ENCODE data around the gene ANKRD24.
A peak's percentile ranks its signal among the peaks of the same experiment; 100 is the strongest.

ANKRD24 gene

DNA sequence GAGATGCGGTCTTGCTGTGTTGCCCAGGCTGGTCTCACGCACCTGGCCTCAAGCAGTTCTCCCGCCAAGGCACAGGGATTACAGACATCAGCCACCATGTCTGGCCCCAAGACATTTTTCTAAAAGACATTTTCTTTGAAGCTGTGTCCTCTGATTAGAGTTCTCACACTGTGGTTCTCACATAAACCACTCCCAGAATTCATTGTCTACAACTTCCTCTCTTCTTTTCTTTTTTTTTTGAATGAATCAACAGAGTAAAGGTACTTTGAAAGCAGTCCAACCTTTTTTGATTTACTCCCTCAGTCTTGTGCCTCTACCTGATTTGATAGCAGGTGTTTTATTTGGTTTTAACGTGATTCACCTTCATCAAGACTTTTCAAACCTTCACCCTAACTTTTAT, 82.3 kb downstream of the ANKRD24 start:
- Histone ChIP-seq H3K18ac (ENCODE audit: low read length) (no peak overlapping the region), H2BK120ac (ENCODE audit: insufficient read depth, low read length, poor library complexity) (no peak overlapping the region), H2BK5ac (ENCODE audit: low read depth, low read length, poor library complexity) (no peak overlapping the region), H3K23ac (ENCODE audit: low read length) (no peak overlapping the region), H3K9ac (ENCODE audit: low read length) (no peak overlapping the region), H3K79me2 (ENCODE audit: control insufficient read depth, insufficient read depth, low read length, poor library complexity) (no peaks in the 10 kb centered on the region), H3K27ac (ENCODE audit: low read depth, low read length) (no peak overlapping the region), H3K4ac (ENCODE audit: low read depth, low read length) (no peak overlapping the region), H3K4me1 (ENCODE audit: control insufficient read depth in 1 of 2, insufficient read depth in 2 of 2, low read length in 2 of 2) (no peaks in the 10 kb centered on the region), H4K8ac (ENCODE audit: low read depth, low read length) (no peak overlapping the region), H2BK12ac (ENCODE audit: low read length) (no peak overlapping the region), H3K27me3 (ENCODE audit: insufficient read depth, low read length) (no peaks in the 10 kb centered on the region), H3K9me3 (ENCODE audit: insufficient read depth, low read depth, low read length) (peaks cover 1% of the 10 kb centered on the region), H2AFZ (ENCODE audit: insufficient read depth, low read length, poor library complexity) (no peak overlapping the region), H3K14ac (ENCODE audit: low read length) (no peak overlapping the region), H3K79me1 (ENCODE audit: low read length) (no peaks in the 10 kb centered on the region), H4K91ac (ENCODE audit: low read depth, low read length) (no peak overlapping the region), H2AK5ac (ENCODE audit: low read length) (no peak overlapping the region), H3K4me3 (ENCODE audit: low read depth, low read length) (no peak overlapping the region), H3K36me3 (ENCODE audit: control insufficient read depth in 1 of 2, insufficient read depth in 2 of 2, low read length in 2 of 2) (peaks cover 20 to 24% of the 10 kb centered on the region in 2 experiments), H4K12ac (ENCODE audit: low read depth, low read length) (no peak overlapping the region), H3K4me2 (ENCODE audit: low read length) (no peak overlapping the region)
- DNase-seq: no peak
- no CpG with 5 or more reads among the region's 4 CpGs for WGBS (ENCODE audit: extremely low coverage, insufficient coverage, insufficient read length)

DNA sequence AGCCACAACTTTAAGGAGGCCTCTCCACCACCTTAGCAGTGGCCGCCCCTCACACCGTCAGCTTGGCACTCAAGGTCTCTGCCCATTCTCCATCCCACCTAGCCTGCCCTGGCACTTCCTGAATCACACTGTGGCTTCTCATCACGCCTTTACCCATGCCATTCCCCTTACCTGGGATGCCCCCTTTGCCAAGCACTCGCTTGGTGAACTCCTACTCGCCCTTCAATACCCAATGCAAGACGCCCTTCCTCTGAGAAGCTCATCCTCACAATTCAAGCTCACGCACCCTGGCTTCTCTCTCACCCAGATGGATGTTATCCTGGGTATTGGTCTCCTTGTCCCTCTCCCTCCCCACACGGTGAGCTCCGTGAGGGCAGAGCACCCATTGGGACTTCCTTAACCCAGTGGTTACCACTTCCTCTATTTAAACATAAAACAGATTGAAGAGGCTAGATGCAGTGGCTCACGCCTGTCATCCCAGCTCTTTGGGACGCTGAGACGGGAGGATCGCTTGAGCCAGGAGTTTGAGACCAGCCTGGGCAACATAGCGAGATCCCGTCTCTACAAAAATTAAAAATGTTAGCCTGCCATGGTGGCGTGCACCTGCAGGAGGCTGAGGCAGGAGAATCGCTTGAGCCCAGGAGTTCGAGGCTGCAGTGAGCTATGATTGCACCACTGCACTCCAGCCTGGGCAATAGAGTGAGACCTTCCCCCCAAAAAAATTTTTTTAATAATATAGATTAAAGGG, 83.9 kb downstream of the ANKRD24 start:
- Histone ChIP-seq H2BK12ac (ENCODE audit: low read length) (no peak overlapping the region), H3K79me1 (ENCODE audit: low read length) (no peaks in the 10 kb centered on the region), H3K4me1 (ENCODE audit: control insufficient read depth in 1 of 2, insufficient read depth in 2 of 2, low read length in 2 of 2) (no peaks in the 10 kb centered on the region), H2BK5ac (ENCODE audit: low read depth, low read length, poor library complexity) (no peak overlapping the region), H4K91ac (ENCODE audit: low read depth, low read length) (no peak overlapping the region), H2AK5ac (ENCODE audit: low read length) (no peak overlapping the region), H3K9ac (ENCODE audit: low read length) (no peak overlapping the region), H2BK120ac (ENCODE audit: insufficient read depth, low read length, poor library complexity) (no peak overlapping the region), H3K9me3 (ENCODE audit: insufficient read depth, low read depth, low read length) (peaks cover 1% of the 10 kb centered on the region), H3K4ac (ENCODE audit: low read depth, low read length) (no peak overlapping the region), H2AFZ (ENCODE audit: insufficient read depth, low read length, poor library complexity) (no peak overlapping the region), H3K27ac (ENCODE audit: low read depth, low read length) (no peak overlapping the region), H3K79me2 (ENCODE audit: control insufficient read depth, insufficient read depth, low read length, poor library complexity) (no peaks in the 10 kb centered on the region), H4K8ac (ENCODE audit: low read depth, low read length) (no peak overlapping the region), H3K23ac (ENCODE audit: low read length) (no peak overlapping the region), H3K27me3 (ENCODE audit: insufficient read depth, low read length) (no peaks in the 10 kb centered on the region), H3K4me2 (ENCODE audit: low read length) (no peak overlapping the region), H3K4me3 (ENCODE audit: low read depth, low read length) (peak overlapping the region; percentile 13), H3K14ac (ENCODE audit: low read length) (no peak overlapping the region), H3K18ac (ENCODE audit: low read length) (no peak overlapping the region), H4K12ac (ENCODE audit: low read depth, low read length) (no peak overlapping the region), H3K36me3 (ENCODE audit: control insufficient read depth in 1 of 2, insufficient read depth in 2 of 2, low read length in 2 of 2) (peaks cover 15 to 23% of the 10 kb centered on the region in 2 experiments)
- no CpG with 5 or more reads among the region's 18 CpGs for WGBS (ENCODE audit: extremely low coverage, insufficient coverage, insufficient read length)
- DNase-seq: no peak

- Histone ChIP-seq H3K18ac (ENCODE audit: low read length) (no peak overlapping the region), H4K8ac (ENCODE audit: low read depth, low read length) (no peak overlapping the region), H3K9me3 (ENCODE audit: insufficient read depth, low read depth, low read length) (peaks cover 1% of the 10 kb centered on the region), H3K4me3 (ENCODE audit: low read depth, low read length) (no peak overlapping the region), H3K79me2 (ENCODE audit: control insufficient read depth, insufficient read depth, low read length, poor library complexity) (no peaks in the 10 kb centered on the region), H2AK5ac (ENCODE audit: low read length) (no peak overlapping the region), H3K4me1 (ENCODE audit: control insufficient read depth in 1 of 2, insufficient read depth in 2 of 2, low read length in 2 of 2) (no peaks in the 10 kb centered on the region), H2BK120ac (ENCODE audit: insufficient read depth, low read length, poor library complexity) (no peak overlapping the region), H3K36me3 (ENCODE audit: control insufficient read depth in 1 of 2, insufficient read depth in 2 of 2, low read length in 2 of 2) (peaks cover 17 to 21% of the 10 kb centered on the region in 2 experiments), H3K79me1 (ENCODE audit: low read length) (no peaks in the 10 kb centered on the region), H4K91ac (ENCODE audit: low read depth, low read length) (no peak overlapping the region), H2BK5ac (ENCODE audit: low read depth, low read length, poor library complexity) (no peak overlapping the region), H3K27ac (ENCODE audit: low read depth, low read length) (no peak overlapping the region), H4K12ac (ENCODE audit: low read depth, low read length) (no peak overlapping the region), H3K14ac (ENCODE audit: low read length) (no peak overlapping the region), H3K4me2 (ENCODE audit: low read length) (no peak overlapping the region), H3K9ac (ENCODE audit: low read length) (no peak overlapping the region), H3K4ac (ENCODE audit: low read depth, low read length) (no peak overlapping the region), H2AFZ (ENCODE audit: insufficient read depth, low read length, poor library complexity) (no peak overlapping the region), H2BK12ac (ENCODE audit: low read length) (no peak overlapping the region), H3K27me3 (ENCODE audit: insufficient read depth, low read length) (no peaks in the 10 kb centered on the region), H3K23ac (ENCODE audit: low read length) (no peak overlapping the region)
- peak; percentile 66 to 82 for DNase-seq
- no CpG with 5 or more reads among the region's 21 CpGs for WGBS (ENCODE audit: extremely low coverage, insufficient coverage, insufficient read length)
Measured at GRCh38 chr19:4267101-4267900, 84.8 kb downstream of the ANKRD24 start.

DNA sequence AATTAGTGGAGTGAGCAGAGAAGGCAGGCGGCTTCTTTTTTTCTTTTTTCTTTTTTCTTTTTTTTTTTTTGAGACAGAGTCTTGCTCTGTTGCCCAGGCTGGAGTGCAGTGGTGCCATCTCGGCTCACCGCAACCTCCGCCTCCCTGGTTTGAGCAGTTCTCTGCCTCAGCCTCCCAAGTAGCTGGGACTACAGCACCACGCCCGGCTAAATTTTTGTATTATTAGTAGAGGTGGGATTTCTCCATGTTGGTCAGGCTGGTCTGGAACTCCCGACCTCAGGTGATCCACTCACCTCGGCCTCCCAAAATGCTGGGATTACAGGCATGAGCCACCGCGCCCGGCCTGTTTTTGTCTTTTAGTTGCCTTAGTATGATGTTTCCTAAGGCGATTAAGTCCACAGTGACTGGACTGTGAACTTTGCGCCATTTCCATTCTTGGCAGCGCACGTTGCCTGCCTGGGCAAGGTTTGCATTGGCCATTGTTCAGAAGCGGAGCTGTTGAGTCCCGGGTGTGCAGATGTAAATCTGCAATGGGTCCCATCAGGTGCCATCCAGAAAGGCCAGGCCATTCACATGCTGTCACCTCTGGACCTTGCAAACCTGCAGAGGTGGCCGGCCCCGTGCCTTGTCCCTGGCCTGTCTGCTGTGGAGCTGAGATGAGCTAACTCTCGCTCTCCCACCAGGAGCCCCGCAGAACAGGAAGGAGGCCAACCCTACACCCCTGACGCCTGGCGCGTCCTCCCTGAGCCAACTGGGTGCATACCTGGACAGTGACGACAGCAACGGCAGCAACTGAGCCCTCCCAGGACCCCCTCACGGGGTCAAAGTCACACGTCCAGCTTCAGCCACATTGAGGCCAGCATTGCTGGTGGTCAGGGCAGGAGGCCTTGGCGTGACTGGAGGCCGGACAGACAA, 85.7 kb downstream of the ANKRD24 start:
- Histone ChIP-seq H3K4me1 (ENCODE audit: control insufficient read depth in 1 of 2, insufficient read depth in 2 of 2, low read length in 2 of 2) (no peaks in the 10 kb centered on the region), H3K79me1 (ENCODE audit: low read length) (no peaks in the 10 kb centered on the region), H2AK5ac (ENCODE audit: low read length) (no peak overlapping the region), H3K4me3 (ENCODE audit: low read depth, low read length) (no peak overlapping the region), H2BK120ac (ENCODE audit: insufficient read depth, low read length, poor library complexity) (no peak overlapping the region), H3K4me2 (ENCODE audit: low read length) (no peak overlapping the region), H4K12ac (ENCODE audit: low read depth, low read length) (no peak overlapping the region), H4K8ac (ENCODE audit: low read depth, low read length) (no peak overlapping the region), H3K79me2 (ENCODE audit: control insufficient read depth, insufficient read depth, low read length, poor library complexity) (no peaks in the 10 kb centered on the region), H2BK5ac (ENCODE audit: low read depth, low read length, poor library complexity) (no peak overlapping the region), H3K14ac (ENCODE audit: low read length) (no peak overlapping the region), H2AFZ (ENCODE audit: insufficient read depth, low read length, poor library complexity) (no peak overlapping the region), H4K91ac (ENCODE audit: low read depth, low read length) (no peak overlapping the region), H3K27me3 (ENCODE audit: insufficient read depth, low read length) (no peaks in the 10 kb centered on the region), H2BK12ac (ENCODE audit: low read length) (no peak overlapping the region), H3K23ac (ENCODE audit: low read length) (no peak overlapping the region), H3K4ac (ENCODE audit: low read depth, low read length) (no peak overlapping the region), H3K9me3 (ENCODE audit: insufficient read depth, low read depth, low read length) (peaks cover 1% of the 10 kb centered on the region), H3K9ac (ENCODE audit: low read length) (no peak overlapping the region), H3K27ac (ENCODE audit: low read depth, low read length) (no peak overlapping the region), H3K36me3 (ENCODE audit: control insufficient read depth in 1 of 2, insufficient read depth in 2 of 2, low read length in 2 of 2) (peaks cover 15 to 18% of the 10 kb centered on the region in 2 experiments), H3K18ac (ENCODE audit: low read length) (no peak overlapping the region)
- no CpG with 5 or more reads among the region's 30 CpGs for WGBS (ENCODE audit: extremely low coverage, insufficient coverage, insufficient read length)
- no peak for DNase-seq
